ENCODE measurements around the gene PPP1R14D.

- TF ChIP-seq EZH2 (IDR thresholded peaks at IDR 0.05; ENCODE audit: low read depth, low read length, severe bottlenecking) (no peak), JUND (IDR thresholded peaks at IDR 0.05; ENCODE audit: low read length) (no peak), SIN3A (conservative IDR thresholded peaks at IDR 0.05 in 1 of 2, IDR thresholded peaks at IDR 0.05 in 1 of 2; ENCODE audit: low read depth in 1 of 2, low read length in 2 of 2) (no peak), EP300 (IDR thresholded peaks at IDR 0.05; ENCODE audit: borderline replicate concordance in 1 of 2, low read depth in 2 of 2, low read length in 2 of 2) (no peak), USF2 (IDR thresholded peaks at IDR 0.05; ENCODE audit: low read length) (no peak), TAF1 (IDR thresholded peaks at IDR 0.05; ENCODE audit: low read depth, low read length) (no peak)
- TF ChIP-seq, protein P1, sequence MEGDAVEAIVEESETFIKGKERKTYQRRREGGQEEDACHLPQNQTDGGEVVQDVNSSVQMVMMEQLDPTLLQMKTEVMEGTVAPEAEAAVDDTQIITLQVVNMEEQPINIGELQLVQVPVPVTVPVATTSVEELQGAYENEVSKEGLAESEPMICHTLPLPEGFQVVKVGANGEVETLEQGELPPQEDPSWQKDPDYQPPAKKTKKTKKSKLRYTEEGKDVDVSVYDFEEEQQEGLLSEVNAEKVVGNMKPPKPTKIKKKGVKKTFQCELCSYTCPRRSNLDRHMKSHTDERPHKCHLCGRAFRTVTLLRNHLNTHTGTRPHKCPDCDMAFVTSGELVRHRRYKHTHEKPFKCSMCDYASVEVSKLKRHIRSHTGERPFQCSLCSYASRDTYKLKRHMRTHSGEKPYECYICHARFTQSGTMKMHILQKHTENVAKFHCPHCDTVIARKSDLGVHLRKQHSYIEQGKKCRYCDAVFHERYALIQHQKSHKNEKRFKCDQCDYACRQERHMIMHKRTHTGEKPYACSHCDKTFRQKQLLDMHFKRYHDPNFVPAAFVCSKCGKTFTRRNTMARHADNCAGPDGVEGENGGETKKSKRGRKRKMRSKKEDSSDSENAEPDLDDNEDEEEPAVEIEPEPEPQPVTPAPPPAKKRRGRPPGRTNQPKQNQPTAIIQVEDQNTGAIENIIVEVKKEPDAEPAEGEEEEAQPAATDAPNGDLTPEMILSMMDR (IDR thresholded peaks at IDR 0.05; ENCODE audit: control extremely low read depth in 1 of 3, insufficient read depth in 1 of 3, low read depth in 1 of 3, low read length in 3 of 3) = no peak
Observed at GRCh38 chr15:40832903-40833302, 4.4 kb upstream of the PPP1R14D start.
